Stimulated activated CD8-positive, alpha-beta memory T cell treated with anti-CD3 and anti-CD28 coated beads, Interleukin-4, amount 100 ng/mL, for 48 hours (primary cell): ENCODE results near the gene DNAJB5.
A peak's percentile ranks its signal among the peaks of the same experiment; 100 is the strongest.
"Not testable (repeated sequence)": the region's sequence is repeated elsewhere in the genome, so short reads cannot be mapped to it uniquely, and the experiment has no call there.

ENCODE experiments used
- DNase-seq: peaks from one replicate; pipeline ENCODE4 v3.0.0-alpha.2; 2020

The DNAJB5 gene

GRCh38 chr9:35000535-35001284 is 11.2 kb downstream of the DNAJB5 start:
- peak; percentile 2 for DNase-seq

GRCh38 chr9:35001285-35001677 is 11.7 kb downstream of the DNAJB5 start:
- DNase-seq = peak; percentile 11

DNA sequence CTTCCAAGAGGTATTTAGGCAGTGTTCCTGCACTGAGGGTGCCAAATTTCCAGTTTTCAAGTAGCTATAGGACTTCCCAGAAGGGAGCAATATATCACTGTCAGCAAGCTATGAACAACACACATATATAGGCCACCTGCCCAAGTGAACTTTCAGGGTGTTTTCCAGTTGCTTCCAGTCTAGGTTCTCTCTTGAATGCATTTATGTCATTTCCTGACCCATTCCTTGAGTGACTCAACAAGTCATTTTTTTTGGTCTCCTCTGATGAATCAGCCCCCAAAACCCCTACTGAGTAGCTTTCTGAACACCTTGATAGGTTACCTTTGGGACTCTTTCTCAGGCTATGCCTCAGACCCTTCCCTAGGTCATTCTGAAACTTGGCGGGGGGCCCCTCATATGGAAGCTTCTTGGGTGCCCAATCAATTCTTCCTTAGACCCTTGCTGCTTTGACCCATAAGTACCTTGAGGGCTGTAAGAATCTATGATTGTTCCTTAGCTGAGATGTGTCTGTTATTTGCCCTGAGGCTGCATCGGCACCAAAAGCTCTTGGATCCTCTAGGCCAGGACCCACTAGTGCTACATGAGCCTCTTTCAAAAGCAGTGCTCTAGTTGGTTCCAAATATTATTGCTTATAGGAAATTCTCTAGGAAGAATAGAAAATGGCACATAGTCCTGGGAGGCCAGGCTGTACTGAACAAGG is 12.4 kb downstream of the DNAJB5 start:
- DNase-seq = peak; percentile 39

GRCh38 chr9:35002623-35003022 is 13.1 kb downstream of the DNAJB5 start:
- DNase-seq = peak; percentile 12

DNA sequence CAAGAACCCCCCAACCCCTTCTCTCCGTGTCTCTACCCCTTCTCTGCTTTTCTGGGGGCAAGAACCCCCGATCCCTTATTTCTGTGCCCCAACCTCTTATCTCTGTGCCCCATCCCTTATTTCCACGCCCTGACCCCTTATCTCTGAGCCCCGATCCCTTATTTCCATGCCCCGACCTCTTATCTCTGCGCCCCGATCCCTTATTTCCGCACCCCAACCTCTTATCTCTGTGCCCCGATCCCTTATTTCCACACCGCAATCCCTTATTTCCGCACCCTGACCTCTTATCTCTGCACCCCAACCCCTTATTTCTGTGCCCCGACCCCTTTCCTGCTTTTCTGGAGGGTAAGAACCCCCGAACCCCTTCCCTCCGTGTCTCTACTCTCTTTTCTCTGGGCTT is 14.8 kb downstream of the DNAJB5 start:
- DNase-seq = not testable (repeated sequence)

GRCh38 chr9:35010351-35010958 is 20.9 kb downstream of the DNAJB5 start:
- no peak for DNase-seq

- DNase-seq = no peak
Observed at GRCh38 chr9:35014517-35014916, 25.0 kb downstream of the DNAJB5 start.

- not testable (repeated sequence) for DNase-seq
Observed at GRCh38 chr9:35023443-35023842, 33.9 kb downstream of the DNAJB5 start.

DNA sequence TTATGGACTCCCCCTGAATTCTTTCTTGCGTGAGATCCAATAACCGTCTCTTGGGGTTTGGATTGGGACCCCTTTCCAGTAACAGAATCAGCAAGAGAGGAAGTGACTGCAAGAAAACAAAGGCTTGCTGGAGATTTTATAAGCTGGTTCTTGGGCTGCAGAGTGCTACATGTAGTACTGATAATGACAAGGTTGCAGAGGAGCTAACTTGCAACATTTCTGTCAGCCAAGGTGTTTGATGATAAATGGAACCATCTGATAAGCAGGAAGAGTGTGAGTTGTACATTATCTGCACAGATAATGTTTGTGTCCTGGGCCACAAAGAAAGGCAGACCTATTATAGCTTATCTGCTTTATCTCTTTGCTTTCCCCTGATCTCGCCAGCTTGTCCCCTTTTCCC is 37.1 kb downstream of the DNAJB5 start:
- DNase-seq = no peak

- no peak for DNase-seq
Observed at GRCh38 chr9:35027374-35027773, 37.8 kb downstream of the DNAJB5 start.

DNA sequence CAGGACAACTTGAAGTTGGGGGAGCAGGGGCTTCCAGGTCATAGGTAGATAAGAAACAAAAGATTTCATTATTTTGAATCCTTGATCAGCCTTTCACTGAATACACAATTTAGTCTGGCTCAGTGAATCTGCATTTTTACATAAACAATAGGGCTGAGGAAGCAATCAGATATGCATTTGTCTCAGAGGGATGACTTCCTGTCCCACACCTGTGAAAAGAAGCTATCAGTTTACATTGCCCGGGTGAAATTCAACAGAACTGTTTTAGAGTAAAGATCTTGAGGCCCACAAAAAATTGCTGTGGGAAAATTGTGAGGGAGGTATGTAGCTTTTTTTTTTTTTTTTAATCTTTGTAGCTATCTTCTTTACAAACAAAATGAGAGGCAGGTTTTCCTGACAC is 38.3 kb downstream of the DNAJB5 start:
- DNase-seq = no peak

GRCh38 chr9:35028341-35028740 is 38.8 kb downstream of the DNAJB5 start:
- no peak for DNase-seq

DNA sequence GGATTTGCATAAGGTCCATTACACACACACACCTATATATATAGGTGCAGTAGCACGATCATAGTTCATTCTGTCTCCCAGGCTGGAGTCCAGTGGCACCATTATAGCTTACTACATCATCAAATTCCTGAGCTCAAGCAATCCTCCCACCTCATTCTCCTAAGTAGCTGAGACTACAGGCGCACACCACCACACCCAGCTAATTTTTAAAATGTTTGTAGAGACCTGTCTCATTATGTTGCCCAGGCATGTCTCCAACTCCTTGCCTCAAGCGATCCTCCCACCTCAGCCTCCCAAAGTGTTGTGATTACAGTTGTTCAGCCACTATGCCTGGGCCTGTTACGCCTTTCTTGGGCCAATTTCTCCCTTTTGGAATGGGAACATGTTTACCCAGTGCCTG is 39.7 kb downstream of the DNAJB5 start:
- DNase-seq = no peak

DNA sequence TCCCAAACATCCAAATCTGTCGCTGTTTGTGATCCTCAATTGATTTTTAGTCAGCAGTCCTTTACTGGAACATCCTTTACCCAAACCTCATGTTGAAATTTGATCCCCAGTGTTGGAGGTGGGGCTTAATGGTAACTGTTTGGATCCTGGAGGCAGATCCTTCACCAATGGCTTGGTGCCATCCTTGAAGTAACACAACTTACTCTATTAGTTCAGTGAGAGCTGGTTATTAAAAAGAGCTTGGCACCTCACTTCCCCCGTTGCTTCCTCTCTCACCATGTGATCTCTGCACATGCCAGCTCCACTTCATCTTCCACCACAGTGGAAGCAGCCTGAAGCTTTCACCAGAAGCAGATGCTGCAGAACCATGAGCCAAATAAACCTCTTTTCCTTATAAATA is 40.3 kb downstream of the DNAJB5 start:
- DNase-seq = no peak

- no peak for DNase-seq
Observed at GRCh38 chr9:35033101-35033500, 43.6 kb downstream of the DNAJB5 start.

- DNase-seq = peak; percentile 65
Observed at GRCh38 chr9:35035851-35036701, 46.5 kb downstream of the DNAJB5 start.

GRCh38 chr9:35042081-35042604 is 52.6 kb downstream of the DNAJB5 start:
- no peak for DNase-seq

- DNase-seq = no peak
Observed at GRCh38 chr9:35042891-35043545, 53.5 kb downstream of the DNAJB5 start.

- DNase-seq = no peak
Observed at GRCh38 chr9:35044071-35044470, 54.5 kb downstream of the DNAJB5 start.
